Activated CD8-positive, alpha-beta T cell treated with anti-CD3 and anti-CD28 coated beads for 36 hours (primary cell): ENCODE results near the gene C1QTNF4. TPM values are rescaled to one million over a fixed set of nuclear protein-coding genes. Genes with fewer than 3 reads are reported as not detected.
A peak's percentile ranks its signal among the peaks of the same experiment; 100 is the strongest.

Experiments used
- ATAC-seq: fragments of 200-7000 bp; cut with Tn5 transposase; one replicate; pipeline ENCODE4 v1.10.0; 2021; ENCODE audit warnings: mild to moderate bottlenecking, moderate library complexity
- CTCF ChIA-PET: fragments of 350-600 bp; sonication (Branson Sonifier 250); formaldehyde crosslinking; loops from one replicate; lab custom pipeline; 2021; ENCODE audit warnings: antibody characterized with exemption; lab: Charles Lee
- POLR2A ChIA-PET: fragments of 350-600 bp; sonication (Branson Sonifier 250); formaldehyde crosslinking; loops from one replicate; lab custom pipeline; 2021; ENCODE audit warnings: antibody characterized with exemption; lab: Charles Lee
- DNase-seq: peaks from one replicate; pipeline ENCODE4 v3.0.0-alpha.2; 2020
- H3K27ac Mint-ChIP-seq: one replicate; pipeline ENCODE4 v1.8.0; 2021; ENCODE audit warnings: mild to moderate bottlenecking, mixed read lengths
- H3K27me3 Mint-ChIP-seq: one replicate; pipeline ENCODE4 v1.8.0; 2021; ENCODE audit warnings: mixed read lengths
- H3K36me3 Mint-ChIP-seq: one replicate; pipeline ENCODE4 v1.8.0; 2021; ENCODE audit warnings: low read depth, mixed read lengths
- H3K4me1 Mint-ChIP-seq: one replicate; pipeline ENCODE4 v1.8.0; 2021; ENCODE audit warnings: low read depth, mixed read lengths
- H3K4me3 Mint-ChIP-seq: one replicate; pipeline ENCODE4 v1.8.0; 2021; ENCODE audit warnings: mild to moderate bottlenecking, moderate library complexity, mixed read lengths
- H3K9me3 Mint-ChIP-seq: one replicate; pipeline ENCODE4 v1.8.0; 2021; ENCODE audit warnings: mixed read lengths
- CTCF ChIP-seq: fragments of 200-600 bp; IDR thresholded peaks from one replicate; pipeline ENCODE4 v1.8.0; 2022; ENCODE audit warnings: antibody characterized with exemption, mild to moderate bottlenecking
- intact Hi-C: fragments of 100-400 bp; cut with micrococcal nuclease; formaldehyde crosslinking; loops from one replicate; pipeline ENCODE4 v1.10.0; 2022
- total RNA-seq, 2 experiments: library from RNA; stranded (reverse); gene quantifications; one replicate each; pipeline ENCODE4 v1.2.3, GENCODE V29; 2021

Gene C1QTNF4
- total RNA-seq, 2 experiments from 2014 or later = 0.18 TPM; not detected in 1

- Mint-ChIP-seq H3K4me1 (peaks cover 7% of the 10 kb centered on the region), H3K9me3 (no peaks in the 10 kb centered on the region), H3K27ac (no peak overlapping the region), H3K36me3 (peaks cover 16% of the 10 kb centered on the region), H3K4me3 (no peak overlapping the region), H3K27me3 (peaks cover 2% of the 10 kb centered on the region)
- ATAC-seq = no peak
- ChIA-PET POLR2A (no interaction called here), CTCF (no interaction called here)
- TF ChIP-seq CTCF = no peak
- intact Hi-C loops = no loop called here
- DNase-seq = no peak
These were observed 7.0 kb downstream of the C1QTNF4 start for GRCh38 chr11:47587039-47587716.

- CTCF ChIA-PET = no interaction called here
- H3K9me3 Mint-ChIP-seq = no peaks in the 10 kb centered on the region
- peaks cover 4% of the 10 kb centered on the region for H3K4me1 Mint-ChIP-seq
- no peaks in the 10 kb centered on the region for H3K27me3 Mint-ChIP-seq
- H3K36me3 Mint-ChIP-seq = peaks cover 22% of the 10 kb centered on the region
- POLR2A ChIA-PET = interaction anchor here (0.9 to 1.2 kb wide), 3 partner anchors 19 to 182 kb away, joined by 3 read pairs; no protein-coding TSS in a partner anchor
- H3K4me3 Mint-ChIP-seq = no peak within 1 kb of the TSS
- ATAC-seq = no peak
- intact Hi-C loops = no loop called here
- TF ChIP-seq CTCF = no peak
- no peak for DNase-seq
- no peak within 1 kb of the TSS for H3K27ac Mint-ChIP-seq
These were observed 7.9 kb downstream of the C1QTNF4 start, which contains the start of gene FAM180B for GRCh38 chr11:47586098-47586855. Gene FAM180B (plus strand): TSS chr11:47586678. CDS start chr11:47586769, 91 bp downstream.

GRCh38 chr11:47583844-47584243 lies 10.4 kb downstream of the C1QTNF4 start:
- H3K27ac Mint-ChIP-seq = no peak overlapping the region
- no peak for ATAC-seq

GRCh38 chr11:47578524-47579494 lies 15.4 kb downstream of the C1QTNF4 start, which contains the start of the genes KBTBD4 and NDUFS3:
Gene KBTBD4 (minus strand): TSS chr11:47578970. CDS start chr11:47578951, 19 bp downstream.
Gene NDUFS3 (plus strand): TSS chr11:47579074. CDS start chr11:47579092, 18 bp downstream.
- ATAC-seq (peak; percentile 95), DNase-seq (peak; percentile 90)
- no peaks in the 10 kb centered on the region for H3K27me3 Mint-ChIP-seq
- H3K4me1 Mint-ChIP-seq = peaks cover 34% of the 10 kb centered on the region
- peak within 1 kb of the TSS; percentile 92 for H3K4me3 Mint-ChIP-seq
- intact Hi-C loops = no loop called here
- CTCF ChIA-PET = interaction anchor here (0.7 to 1.8 kb wide), 4 partner anchors 12 to 878 kb away, joined by 3 to 6 read pairs (median 4); partner anchors contain the start of gene ZNF408
- H3K36me3 Mint-ChIP-seq = peaks cover 53% of the 10 kb centered on the region
- POLR2A ChIA-PET = interaction anchor here (0.6 to 4.3 kb wide), 14 partner anchors 9 to 429 kb away, joined by 3 to 48 read pairs (median 4); partner anchors contain the start of genes C1QTNF4, CELF1, FNBP4 and PSMC3
- no peak for TF ChIP-seq CTCF
- no peaks in the 10 kb centered on the region for H3K9me3 Mint-ChIP-seq
- peak within 1 kb of the TSS; percentile 98 for H3K27ac Mint-ChIP-seq

More at GRCh38 chr11:47583844-47584243, 10.4 kb downstream of the C1QTNF4 start:
- Mint-ChIP-seq H3K36me3 (peaks cover 33% of the 10 kb centered on the region), H3K4me1 (peaks cover 19% of the 10 kb centered on the region), H3K27me3 (no peaks in the 10 kb centered on the region), H3K4me3 (no peak overlapping the region), H3K9me3 (no peaks in the 10 kb centered on the region)
- no peak for DNase-seq
- no peak for TF ChIP-seq CTCF
- intact Hi-C loops = no loop called here
- ChIA-PET CTCF (interaction anchor here (1.0 kb wide), 2 partner anchors 85 to 96 kb away, joined by 3 read pairs; no protein-coding TSS in a partner anchor), POLR2A (interaction anchor here (1.4 kb wide), 1 partner anchor 10 kb away, joined by 3 read pairs; no protein-coding TSS in a partner anchor)
